ENCODE measurements around the gene ARL14. TPM values are rescaled to one million over a fixed set of nuclear protein-coding genes. Genes with fewer than 3 reads are reported as not detected.

ARL14 gene
- total RNA-seq, 6 experiments from 2014 or later, result 0.31 to 0.66 TPM; not detected in 4

- no peak overlapping the region for H3K27ac ChIP-seq
- no peak for ATAC-seq
- WGBS (ENCODE audit: insufficient coverage, low coverage, low lambda C conversion rate, missing lambda C conversion rate), result 86% methylated on average over 1 of the region's 1 CpG
These were observed 24.5 kb downstream of the ARL14 start for GRCh38 chr3:160701490-160701889.

GRCh38 chr3:160702290-160702689 lies 25.3 kb downstream of the ARL14 start:
- no peak overlapping the region for H3K27ac ChIP-seq
- H3K27me3 ChIP-seq, result no peaks in the 10 kb centered on the region
- no peaks in the 10 kb centered on the region for H3K4me1 ChIP-seq
- no peaks in the 10 kb centered on the region for H3K36me3 ChIP-seq
- TF ChIP-seq POLR2A (IDR thresholded peaks at IDR 0.05) (no peak), CTCF (IDR thresholded peaks at IDR 0.05) (no peak)
- no peaks in the 10 kb centered on the region for H3K9me3 ChIP-seq
- no peak overlapping the region for H3K4me3 ChIP-seq
- DNase-seq (no peak), ATAC-seq (no peak)
- WGBS (ENCODE audit: insufficient coverage, low coverage, low lambda C conversion rate, missing lambda C conversion rate), result 92% methylated on average over 1 of the region's 1 CpG
- intact Hi-C loops (cut with DNase I), result loop anchor here in 1 of 2 donors (10.0 kb wide), 1 partner anchor 243 kb away; no protein-coding TSS in a partner anchor

More at GRCh38 chr3:160701490-160701889, 24.5 kb downstream of the ARL14 start:
- intact Hi-C loops (cut with DNase I), result loop anchor here in 1 of 2 donors (10.0 kb wide), 1 partner anchor 243 kb away; no protein-coding TSS in a partner anchor
- no peaks in the 10 kb centered on the region for H3K9me3 ChIP-seq
- no peaks in the 10 kb centered on the region for H3K36me3 ChIP-seq
- DNase-seq, result no peak
- H3K27me3 ChIP-seq, result no peaks in the 10 kb centered on the region
- no peak for TF ChIP-seq POLR2A (IDR thresholded peaks at IDR 0.05)
- no peak for TF ChIP-seq CTCF (IDR thresholded peaks at IDR 0.05)
- no peaks in the 10 kb centered on the region for H3K4me1 ChIP-seq
- H3K4me3 ChIP-seq, result no peak overlapping the region

DNA sequence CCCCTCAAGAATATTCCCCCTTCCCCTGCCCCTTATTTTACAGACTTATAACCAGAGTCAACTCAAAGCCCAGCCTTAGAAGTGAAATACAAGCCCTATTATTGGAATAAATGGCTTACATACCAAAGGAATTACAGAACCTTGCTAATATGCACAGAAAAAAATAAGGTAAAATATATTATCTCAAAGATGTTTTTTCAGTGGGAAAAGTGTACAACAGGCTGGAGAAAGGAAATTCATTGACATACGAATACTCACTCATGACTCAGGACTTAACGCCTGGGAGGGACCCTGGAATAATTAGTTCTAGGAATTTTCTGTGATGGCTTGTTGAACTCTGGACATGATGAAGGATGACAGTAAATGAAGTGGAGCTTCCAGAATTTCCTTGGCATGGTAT lies 27.0 kb downstream of the ARL14 start:
- no peaks in the 10 kb centered on the region for H3K27me3 ChIP-seq
- H3K27ac ChIP-seq, result no peak overlapping the region
- peaks cover 0 to 5% (median under 1%) of the 10 kb centered on the region in 4 donors for H3K4me1 ChIP-seq
- no peak overlapping the region for H3K4me3 ChIP-seq
- H3K36me3 ChIP-seq, result no peaks in the 10 kb centered on the region
- 72% methylated on average over 2 of the region's 2 CpGs for WGBS (ENCODE audit: insufficient coverage, low coverage, low lambda C conversion rate, missing lambda C conversion rate)
- no peak for TF ChIP-seq POLR2A (IDR thresholded peaks at IDR 0.05)
- no peak for TF ChIP-seq CTCF (IDR thresholded peaks at IDR 0.05)
- intact Hi-C loops (cut with DNase I), result loop anchor here in 1 of 2 donors (10.0 kb wide), 1 partner anchor 241 kb away; no protein-coding TSS in a partner anchor
- DNase-seq (no peak), ATAC-seq (no peak)
- H3K9me3 ChIP-seq, result no peaks in the 10 kb centered on the region

DNA sequence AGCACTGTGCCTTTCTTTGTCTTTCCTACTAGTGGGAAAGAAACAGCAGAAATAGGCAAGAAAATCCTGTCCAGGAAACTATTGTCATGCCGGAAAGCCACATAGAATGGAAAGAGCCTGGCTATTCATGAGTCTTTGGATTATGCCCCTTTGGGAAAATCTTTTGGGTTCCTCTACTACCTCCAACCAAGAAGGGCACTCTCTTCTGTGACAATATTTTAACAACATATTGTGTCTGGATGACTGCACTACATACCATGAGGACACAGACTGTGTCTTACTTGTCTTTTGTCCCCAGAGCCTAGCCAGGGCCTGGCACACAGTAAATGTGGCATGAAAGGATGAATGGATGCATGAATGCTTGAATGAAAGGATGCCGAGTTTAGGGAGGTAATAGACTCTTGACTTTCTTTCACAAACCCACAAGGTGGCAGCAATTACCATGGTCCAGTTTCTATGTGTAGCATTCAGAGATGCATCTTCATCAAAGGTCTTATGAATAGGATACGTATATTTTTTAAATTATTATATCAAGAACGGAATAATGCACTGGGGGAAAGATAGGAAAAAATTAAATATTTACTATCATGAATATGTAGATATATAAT lies 30.3 kb downstream of the ARL14 start:
- WGBS (ENCODE audit: insufficient coverage, low coverage, low lambda C conversion rate, missing lambda C conversion rate), result 15% methylated on average over 4 of the region's 4 CpGs
- intact Hi-C loops (cut with DNase I), result loop anchor here in 1 of 2 donors (10.0 kb wide), 1 partner anchor 238 kb away; no protein-coding TSS in a partner anchor
- TF ChIP-seq POLR2A (IDR thresholded peaks at IDR 0.05) (no peak), CTCF (IDR thresholded peaks at IDR 0.05) (peak; percentile 62 to 70 (median 63))
- Histone ChIP-seq H3K4me1 (peaks cover 0 to 5% (median 2%) of the 10 kb centered on the region in 4 donors), H3K9me3 (no peaks in the 10 kb centered on the region), H3K27ac (no peak overlapping the region), H3K4me3 (no peak overlapping the region), H3K27me3 (no peaks in the 10 kb centered on the region), H3K36me3 (no peaks in the 10 kb centered on the region)
- ATAC-seq, result peak; percentile 86 to 96 (median 90)
- peak in 1 of 3 donors; percentile 47 for DNase-seq
